AG08396 (cell line): ENCODE results near the gene CPM.

Source experiments
- DNase-seq: peaks from one replicate; pipeline ENCODE4 v3.0.0; 2012; ENCODE audit warnings: low spot score, mixed read lengths

CPM gene

DNA sequence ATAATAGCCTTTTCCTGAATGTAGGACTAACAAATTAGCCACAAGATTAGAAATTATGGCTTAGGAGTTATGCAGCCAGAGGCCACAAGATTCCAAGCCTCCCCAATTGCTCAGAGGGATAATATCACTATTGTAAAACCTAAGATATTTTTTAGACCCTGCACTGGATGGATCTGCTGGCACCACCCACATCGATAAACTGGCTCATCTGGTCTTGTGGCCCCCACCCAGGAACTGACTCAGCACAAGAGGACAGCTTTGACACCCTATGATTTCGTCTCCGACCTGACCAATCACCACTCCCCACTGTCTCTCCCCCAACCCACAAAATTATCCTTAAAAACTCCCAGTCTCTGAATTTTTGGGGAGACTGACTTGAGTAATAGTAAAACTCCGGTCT is 54.7 kb downstream of the CPM start:
- DNase-seq: no peak

DNA sequence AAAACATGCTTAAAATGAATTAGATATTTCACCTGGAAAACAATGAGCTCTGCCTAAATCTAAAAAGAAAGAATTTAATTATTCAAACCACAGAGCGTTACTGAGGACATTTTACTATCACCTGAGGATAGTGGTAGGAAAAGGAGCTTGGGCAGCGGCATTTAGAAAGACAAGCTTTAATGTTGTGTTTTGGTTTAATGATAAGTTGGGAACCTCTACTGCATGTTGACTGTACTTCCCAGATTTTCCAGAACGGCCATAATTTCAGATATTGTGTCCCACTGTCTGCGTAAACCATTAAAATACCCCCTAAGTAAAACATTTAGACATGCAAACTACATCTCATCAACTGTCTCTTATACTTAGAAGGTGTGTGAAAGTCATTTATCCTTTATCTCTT is 55.4 kb downstream of the CPM start:
- no peak for DNase-seq

DNA sequence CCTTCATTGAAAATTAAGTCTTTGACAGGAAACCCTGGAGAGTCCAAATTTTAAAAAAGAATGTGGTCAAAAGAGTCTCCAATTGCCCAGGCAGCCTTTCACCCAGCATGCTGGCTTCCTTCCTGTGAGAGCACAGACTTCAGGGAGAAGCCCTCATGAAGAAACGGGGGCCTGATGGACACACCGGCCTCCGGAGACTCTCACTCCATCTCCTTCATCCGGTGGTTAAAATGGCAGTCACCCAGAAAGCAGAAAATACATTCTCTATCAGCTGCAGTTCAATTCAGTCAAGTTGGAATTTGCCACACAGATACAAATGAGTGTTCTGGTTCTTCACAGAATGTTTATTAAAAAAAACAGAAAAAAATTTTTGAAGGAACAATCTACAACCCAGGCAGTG is 56.5 kb downstream of the CPM start:
- DNase-seq: no peak

DNA sequence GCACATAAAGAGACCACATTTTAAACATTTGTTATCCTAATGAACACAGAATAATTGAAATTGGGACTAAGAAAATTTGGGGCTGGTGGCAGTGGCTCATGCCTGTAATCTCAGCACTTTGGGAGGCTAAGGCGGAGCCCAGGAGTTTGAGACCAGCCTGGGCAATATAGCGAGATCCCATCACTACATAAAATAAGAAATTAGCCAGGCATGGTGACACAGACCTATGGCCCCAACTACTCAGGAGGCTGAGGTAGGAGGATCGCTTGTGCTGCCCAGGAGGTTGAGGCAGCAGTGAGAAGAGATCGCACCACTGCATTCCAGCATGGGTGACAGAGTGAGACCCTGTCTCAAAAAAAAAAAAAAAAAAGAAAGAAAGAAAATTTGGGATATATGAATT is 59.7 kb downstream of the CPM start:
- no peak for DNase-seq

DNA sequence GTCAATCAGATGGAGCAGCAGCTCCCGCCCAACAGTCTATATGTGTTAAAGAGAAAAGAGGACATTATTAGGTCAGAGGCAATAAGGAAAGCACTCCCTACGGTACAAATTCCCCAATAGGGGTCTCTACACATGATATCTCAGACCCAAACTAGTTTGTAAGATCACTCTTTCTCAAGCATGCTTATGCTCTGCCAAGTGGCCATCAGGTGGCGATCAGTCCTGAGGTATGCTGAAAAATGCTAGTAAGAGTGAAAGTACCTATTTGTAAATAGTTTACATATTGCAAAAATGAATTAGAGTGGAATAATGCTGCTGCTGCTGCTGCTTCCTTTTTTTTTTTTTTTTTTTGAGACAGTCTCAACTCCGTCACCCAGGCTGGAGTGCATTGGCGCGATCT is 61.0 kb downstream of the CPM start:
- no peak for DNase-seq

DNA sequence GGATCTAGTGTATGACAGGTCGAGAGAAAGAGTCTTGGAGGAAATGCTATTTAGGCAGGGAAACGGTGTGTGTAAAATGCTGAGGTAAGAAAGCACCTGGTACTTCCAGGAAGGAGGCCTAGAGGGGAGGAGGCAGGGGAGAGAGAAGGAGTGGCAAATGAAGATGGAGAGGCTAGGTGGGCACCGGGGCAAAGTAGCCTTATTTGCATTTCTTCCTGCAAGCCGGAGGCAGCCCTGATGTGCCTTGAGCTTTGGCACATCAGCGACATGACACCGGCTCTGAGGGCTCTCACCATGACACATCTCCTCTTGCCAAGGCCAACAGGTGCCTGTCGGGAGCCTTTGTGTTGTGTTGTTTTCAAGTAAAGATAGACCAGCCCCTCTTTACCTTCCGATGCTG is 61.6 kb downstream of the CPM start:
- DNase-seq: no peak

DNA sequence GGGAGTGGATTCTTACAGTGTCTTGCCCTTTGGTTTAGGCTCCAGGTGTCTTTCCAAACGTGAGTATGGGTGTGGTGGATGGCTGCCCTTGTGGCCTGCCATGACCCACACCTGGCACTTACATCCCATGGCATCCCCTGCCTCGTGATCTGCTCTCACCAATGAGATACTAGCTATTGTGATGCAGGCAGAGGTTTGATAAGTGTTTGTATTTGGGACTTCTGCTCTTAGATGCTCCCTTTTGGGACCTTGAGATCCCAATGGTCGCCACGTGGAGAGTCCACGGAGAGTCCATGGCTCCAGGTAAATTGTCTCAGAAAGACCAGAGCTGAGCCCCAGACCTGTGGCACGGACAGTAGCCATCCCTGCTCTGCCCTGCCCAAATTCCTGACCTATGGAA is 62.5 kb downstream of the CPM start:
- DNase-seq: no peak

DNA sequence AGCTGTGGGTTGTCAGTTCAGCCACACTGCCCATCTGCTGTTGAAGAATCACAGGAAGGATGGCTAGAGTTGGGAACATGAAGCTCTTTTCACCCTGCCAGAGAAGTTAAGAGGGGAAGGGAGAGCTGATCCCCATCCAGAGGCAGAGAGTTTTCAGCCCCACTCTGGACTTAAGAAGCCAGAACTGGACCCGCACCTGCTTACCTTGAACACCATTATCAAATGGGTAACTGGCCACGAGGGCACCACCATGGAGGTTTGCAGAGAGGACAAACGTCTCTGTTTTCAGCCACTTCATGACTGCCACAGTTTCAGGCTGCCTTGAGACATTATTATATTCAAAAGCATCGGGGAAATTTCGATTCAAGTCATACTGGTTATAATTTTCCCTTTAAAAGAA is 63.0 kb downstream of the CPM start:
- DNase-seq: no peak

DNA sequence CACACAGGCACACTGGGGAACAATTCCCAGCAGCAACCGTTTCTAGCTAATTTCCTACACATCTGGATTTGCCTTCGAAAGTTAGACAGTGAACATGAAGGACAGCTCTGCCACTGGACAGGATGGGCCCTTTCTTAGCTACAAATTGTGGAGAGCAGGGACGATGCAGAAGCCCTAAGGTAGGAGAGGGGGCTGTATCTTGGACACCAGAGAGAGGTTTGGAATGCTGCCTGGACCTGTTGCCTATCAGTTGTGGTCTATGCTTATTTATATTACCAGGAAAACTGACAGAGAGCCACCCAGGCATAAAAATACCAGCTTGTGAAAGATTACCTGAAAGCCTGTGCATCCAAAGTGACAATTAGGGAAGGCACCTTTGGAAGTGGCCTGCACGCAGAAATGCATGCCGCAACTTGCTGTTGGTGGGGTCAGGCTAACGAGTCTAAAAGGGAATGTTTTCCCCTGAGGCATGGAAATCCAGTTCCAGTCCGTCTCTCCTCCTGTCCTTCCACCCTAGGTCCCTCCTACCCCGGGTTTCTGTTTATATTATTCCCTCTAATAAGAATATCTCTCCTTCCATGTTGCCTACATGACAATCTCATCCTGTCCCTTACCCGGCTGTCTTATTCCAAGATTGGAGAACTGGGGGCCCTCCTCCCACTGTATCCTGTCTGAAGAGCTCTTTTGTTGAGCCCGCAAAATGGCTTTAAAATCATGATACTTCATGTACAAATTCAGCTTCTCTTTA is 64.8 kb downstream of the CPM start:
- DNase-seq: no peak

DNA sequence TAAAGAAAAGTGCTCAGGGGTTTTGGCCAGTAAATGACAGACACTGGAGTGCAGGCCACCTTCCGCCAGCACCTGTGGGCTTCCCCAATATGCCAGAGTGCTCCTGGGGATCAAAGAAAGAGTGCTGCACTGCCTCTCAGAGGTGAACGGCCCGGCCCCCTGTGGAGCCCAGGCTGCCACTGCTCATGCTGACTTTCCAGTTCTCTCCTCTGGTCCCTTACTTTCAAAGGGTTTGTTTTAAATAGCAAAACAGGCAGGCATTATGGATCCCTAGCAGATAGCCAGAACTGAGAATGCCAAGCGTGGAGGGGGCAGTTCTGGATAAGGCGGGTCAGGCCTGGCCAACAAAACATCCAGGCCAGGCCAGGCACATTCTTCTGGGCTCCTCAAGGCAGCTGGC is 65.4 kb downstream of the CPM start:
- DNase-seq: no peak

DNA sequence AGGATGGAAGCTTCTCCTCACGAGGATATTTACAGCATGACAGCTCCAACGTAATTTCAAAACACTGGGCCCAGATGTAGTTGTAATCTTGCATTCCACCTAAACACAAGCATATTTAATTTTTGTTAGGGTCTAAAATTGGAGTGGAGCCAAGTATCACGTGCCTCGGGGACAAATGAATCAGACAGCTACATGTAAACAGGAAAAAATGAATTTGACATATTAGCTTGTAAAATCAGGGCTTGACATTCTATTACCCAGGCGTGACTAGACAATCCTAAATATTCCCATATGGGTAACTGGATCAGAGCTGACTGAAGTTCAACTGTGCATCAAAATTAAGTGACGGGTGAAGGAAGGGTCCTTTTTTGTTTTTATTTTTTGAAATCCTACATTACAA is 66.0 kb downstream of the CPM start:
- DNase-seq: no peak

DNA sequence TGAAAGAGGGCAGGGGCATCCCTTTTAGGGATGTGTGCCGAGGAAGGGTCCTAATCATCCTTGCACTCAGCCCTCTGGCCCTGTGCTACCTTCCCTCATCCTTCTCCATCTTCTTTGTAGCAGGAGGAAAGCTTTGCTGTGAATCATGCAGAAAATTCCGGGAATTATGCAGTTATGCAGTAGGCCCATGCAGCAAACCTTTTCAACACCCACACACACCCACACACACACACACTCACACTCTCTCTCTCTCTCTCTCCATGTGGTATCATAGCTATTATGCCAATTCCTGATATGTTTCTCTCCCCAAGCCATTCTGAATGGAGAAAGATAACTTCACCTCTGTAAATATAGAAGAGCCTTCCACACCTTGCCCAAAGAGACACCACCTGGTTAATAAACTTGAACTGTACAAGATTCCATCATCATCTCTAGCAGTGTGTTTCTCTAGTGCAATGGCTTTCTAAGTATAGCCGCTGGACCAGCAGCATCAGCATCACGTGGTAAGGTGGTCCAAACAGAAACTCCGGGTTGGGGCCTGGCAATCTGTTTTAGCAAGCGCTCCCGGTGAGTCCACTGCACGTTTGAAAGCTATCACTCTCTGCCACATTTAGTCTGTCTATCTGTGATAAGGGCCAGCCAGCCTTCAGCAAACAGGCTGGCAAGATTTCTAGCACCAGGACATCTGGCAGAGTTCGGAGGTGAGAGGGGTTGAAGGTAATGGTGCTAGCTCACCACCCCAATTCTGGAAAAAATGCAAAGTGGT is 67.4 kb downstream of the CPM start:
- DNase-seq: no peak

DNA sequence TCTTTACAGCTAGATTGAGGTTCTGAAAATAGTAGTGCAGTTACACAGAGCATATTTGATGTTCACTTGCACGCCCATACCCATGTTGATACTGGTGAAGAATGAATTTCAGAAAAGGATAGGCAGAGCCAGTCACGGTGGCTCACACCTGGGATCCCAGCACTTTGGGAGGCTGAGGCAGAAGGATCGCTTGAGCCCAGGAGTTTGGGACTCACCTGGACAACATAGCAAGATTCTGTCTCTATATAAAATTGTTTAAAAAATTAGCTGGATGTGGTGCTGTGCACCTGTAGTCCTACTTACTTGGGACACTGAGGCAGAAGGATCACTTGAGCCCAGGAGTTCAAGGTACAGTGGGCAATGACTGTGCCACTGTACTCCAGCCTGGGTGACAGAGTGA is 68.4 kb downstream of the CPM start:
- no peak for DNase-seq

DNA sequence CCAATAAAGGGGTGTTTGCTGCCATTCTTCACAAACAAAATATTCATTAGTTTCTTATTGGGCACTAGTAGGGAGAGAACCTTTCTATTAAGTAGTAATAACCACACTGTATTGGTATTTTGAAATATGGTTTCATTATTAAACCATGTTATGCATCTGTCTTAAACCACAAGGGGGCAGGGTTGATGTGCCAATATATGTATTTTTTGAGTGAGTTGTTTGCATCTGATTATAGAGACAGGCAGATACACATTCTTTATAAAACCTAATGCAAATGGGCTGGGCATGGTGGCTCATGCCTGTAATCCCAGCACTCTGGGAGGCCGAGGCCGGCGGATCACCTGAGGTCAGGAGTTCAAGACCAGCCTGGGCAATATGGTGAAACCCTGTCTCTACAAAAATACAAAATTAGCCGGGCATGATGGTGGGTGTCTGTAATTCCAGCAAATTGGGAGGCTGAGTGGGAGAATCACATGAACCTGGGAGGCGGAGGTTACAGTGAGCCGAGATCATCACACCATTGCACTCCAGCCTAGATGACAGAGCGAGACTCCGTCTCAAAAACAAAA is 69.0 kb downstream of the CPM start:
- peak; percentile 22 for DNase-seq

DNA sequence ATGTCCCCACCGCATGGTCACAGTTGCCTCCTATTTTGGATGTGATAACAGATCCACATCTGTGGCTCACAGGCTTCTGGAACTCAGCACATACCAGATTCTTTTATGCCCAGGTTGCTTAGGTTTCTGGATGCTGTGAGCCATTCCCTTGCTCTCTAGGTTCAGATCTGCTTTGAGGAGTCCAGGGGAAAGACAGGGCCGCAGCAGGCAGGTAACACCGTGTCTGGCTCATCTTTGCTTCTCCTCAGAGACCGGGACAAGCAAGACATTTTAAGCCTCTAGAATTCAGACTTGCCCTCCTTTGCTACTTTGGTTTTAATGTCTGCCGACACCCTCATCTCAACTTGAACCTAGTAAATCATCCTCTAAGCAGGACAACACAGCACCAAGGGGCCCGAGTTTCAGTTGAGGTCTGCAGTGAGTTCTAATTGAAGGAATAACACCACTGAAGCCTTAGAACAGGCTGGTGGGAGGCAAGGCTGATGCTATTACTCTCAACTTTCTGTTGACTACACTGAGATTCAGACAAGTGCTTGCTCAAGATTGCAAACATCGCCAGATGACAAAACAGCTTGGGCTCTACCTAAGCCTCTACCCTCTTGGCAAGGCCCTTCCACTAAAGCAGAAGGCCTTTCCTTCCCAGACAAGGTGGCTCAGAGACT is 69.7 kb downstream of the CPM start:
- no peak for DNase-seq

DNA sequence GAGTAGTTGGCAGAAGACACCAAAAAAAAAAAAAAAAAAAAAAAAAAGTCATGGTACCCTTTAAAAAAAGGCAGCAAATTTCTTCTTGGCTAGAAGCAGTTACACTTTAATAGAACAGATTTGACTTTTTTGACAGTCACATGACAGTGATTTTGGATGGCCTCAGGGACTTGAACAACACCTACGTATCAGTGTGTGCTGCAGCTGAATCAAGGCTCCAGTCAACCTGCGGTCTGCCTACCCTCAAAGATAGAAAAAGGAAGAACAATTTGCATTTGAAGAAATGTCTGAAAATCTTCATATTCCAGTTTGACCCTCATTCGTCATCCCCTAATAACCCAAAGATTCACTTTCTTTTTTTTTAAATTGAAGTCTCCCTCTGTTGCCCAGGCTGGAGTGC is 71.1 kb downstream of the CPM start:
- no peak for DNase-seq

DNA sequence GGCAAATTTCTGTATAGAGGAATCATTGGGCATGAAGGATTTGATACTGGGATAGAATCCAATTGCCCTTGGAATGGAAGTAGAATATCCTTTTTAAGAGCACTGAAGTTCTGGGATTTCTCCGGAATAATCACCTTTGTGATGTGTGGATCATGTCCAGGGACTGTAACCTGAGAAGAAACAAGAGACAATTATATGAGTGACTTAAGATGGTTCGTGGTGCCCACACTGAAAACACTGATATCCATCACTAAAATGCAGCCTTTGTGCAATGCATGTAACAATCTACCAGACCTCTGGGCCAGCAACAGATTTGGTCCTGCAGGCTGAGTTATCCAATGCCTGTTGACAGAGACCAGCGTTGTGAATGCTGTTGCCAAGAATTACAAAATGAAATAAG is 76.5 kb downstream of the CPM start:
- no peak for DNase-seq

DNA sequence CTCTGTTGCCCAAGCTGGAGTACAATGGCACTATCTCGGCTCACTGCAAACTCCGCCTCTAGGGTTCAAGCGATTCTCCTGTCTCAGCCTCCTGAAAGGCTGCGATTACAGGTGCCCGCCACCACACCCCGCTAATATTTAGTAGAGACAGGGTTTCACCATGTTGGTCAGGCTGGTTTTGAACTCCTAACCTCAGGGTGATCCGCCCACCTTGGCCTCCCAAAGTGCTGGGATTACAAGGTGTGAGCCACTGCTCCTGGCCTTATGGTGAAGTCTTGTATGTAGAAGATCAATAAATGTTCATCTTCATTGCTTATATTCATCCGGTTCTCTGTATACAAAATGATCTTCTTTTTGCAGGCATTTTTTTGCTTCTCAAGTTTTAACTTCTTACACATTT is 77.2 kb downstream of the CPM start:
- DNase-seq: no peak

DNA sequence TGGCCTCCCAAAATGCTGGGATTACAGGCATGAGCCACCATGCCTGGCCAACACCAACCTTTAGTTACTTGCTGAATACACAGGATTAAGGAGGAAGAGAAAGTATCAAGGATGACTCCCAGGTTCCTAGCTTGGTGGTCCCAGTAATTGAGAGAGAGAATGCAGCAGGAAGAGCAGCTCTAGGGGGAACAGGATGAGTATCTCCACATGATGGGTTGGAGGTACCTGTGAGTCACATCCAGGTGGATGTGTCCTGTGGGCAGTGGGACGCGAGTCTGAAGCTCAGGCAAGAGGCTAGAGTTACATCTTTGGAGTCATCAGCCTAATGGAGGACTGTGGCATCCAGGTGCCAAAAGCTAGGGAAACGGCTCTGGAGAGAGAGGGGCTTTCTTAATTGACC is 77.9 kb downstream of the CPM start:
- DNase-seq: no peak

DNA sequence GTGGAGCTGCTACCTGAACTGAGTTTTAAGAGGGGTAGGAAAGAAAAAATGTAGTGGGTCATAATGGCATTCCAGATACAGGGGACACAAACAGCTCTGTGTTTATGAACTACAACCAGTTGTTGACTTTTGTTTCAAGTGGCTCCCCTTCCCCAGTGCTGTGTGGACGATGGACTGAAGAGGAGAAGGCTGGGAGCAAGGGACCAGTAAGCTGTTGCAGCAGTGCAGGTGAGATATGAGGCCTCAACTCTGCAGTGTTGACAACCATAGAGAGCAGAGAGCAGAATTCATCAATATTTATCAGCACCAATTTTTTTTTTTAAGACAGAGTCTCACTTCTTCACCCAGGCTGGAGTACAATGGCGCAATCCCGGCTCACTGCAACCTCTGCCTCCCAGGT is 78.4 kb downstream of the CPM start:
- DNase-seq: no peak

DNA sequence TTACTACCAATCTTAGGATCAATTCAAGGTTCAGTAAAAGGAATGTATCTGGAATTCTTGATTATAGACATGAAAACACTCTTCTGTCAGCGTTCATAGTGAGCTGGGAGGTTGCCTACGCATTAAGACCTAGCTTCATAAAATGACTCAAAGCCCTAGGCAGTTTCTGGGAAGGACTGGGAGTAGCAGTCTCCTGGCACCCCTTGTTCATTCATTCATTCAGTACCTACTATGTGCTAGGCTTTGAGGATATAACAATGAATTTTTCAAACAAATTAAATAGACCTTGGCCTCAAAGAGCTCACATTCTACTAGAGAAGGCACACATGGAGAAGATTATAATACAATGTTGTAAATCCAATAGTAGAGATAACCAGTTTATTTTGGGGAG is 78.9 kb downstream of the CPM start:
- no peak for DNase-seq

DNA sequence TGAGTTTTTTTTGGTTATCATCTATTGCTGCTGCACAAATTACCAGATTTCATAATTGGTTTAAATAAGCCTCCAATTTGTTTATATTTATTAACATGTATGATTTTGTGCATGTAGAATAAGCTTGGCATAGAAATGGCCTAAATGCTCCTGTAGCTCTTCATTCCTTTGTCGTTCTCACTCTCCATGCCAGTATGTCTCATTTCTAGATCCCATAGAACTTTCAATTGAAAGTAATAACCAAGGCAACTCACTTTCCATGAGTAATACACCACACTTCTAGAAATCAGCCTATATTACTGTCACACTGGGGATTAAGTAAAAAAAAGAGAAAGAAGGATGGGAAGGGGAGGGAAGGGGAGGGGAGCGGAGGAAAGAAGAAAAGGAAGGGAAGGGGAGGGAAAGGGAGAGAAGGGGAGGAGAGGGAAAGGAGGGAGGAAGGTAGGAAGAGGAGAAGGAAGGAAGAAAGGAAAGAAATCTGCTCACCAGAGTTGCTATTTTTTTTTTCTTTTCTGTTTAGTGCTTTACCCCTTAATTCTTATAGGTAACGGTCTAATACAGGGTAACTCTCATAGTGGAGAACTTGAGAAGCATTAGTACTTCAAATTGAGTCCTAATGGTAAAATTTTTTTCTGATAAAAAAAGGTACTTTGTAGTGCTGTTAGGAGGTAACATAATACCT is 79.4 kb downstream of the CPM start:
- DNase-seq: no peak
